Endothelial cell of umbilical vein (primary cell): ENCODE data around the gene KISS1. TPM values are rescaled to one million over a fixed set of nuclear protein-coding genes. Genes with fewer than 3 reads are reported as not detected.

ENCODE experiments used
- BruUV-seq: library from RNA; stranded (reverse); fragments of 400-500 nt; replicated peaks from 2 replicates; lab custom pipeline; 2021; lab: Mats Ljungman, UMichigan
- CTCF ChIA-PET: fragments of 300-600, 350-600 bp; sonication (Branson Sonifier 250); formaldehyde crosslinking; loops from one replicate; lab custom pipeline; 2021; ENCODE audit warnings: antibody characterized with exemption, inconsistent platforms; lab: Charles Lee
- POLR2A ChIA-PET: fragments of 300-600, 350-600 bp; sonication (Branson Sonifier 250); formaldehyde crosslinking; loops from one replicate; lab custom pipeline; 2021; ENCODE audit warnings: antibody characterized with exemption, inconsistent platforms; lab: Charles Lee
- DNase-seq: peaks from one replicate; pipeline ENCODE4 v3.0.0-alpha.2; 2011; ENCODE audit warnings: low read depth, low spot score
- FAIRE-seq: peaks from 2 replicates; lab custom pipeline; 2011; peaks lifted over from hg19 to GRCh38; lab: Jason Lieb, UNC
- H2AFZ ChIP-seq: 2 replicates; pipeline ENCODE4 v1.6.0; 2012; ENCODE audit warnings: low read depth, low read length, control low read depth, inconsistent platforms
- H3K27ac ChIP-seq: 2 replicates; pipeline ENCODE4 v1.5.1; 2011; ENCODE audit warnings: low read depth, mild to moderate bottlenecking, control low read depth, low read length, moderate library complexity; ENCODE audit not compliant: insufficient read depth
- H3K27me3 ChIP-seq, 2 experiments: 2 replicates each; pipeline versions ENCODE4 v1.6.0 to v1.6.1; 2011; ENCODE audit warnings: low read length in 2 of 2, mixed read lengths in 1 of 2; ENCODE audit not compliant: control insufficient read depth in 2 of 2, insufficient read depth in 2 of 2
- H3K36me3 ChIP-seq, 2 experiments: 2 replicates in 1 of 2; 3 replicates in 1 of 2; pipeline ENCODE4 v1.5.1; 2011; ENCODE audit warnings: low read length in 2 of 2, mild to moderate bottlenecking in 1 of 2, moderate library complexity in 1 of 2; ENCODE audit not compliant: control insufficient read depth in 2 of 2, insufficient read depth in 2 of 2; ENCODE audit errors: extremely low read depth in 1 of 2
- H3K4me1 ChIP-seq: 3 replicates; pipeline ENCODE4 v1.5.1; 2011; ENCODE audit warnings: mild to moderate bottlenecking, low read length; ENCODE audit not compliant: control insufficient read depth, insufficient read depth; ENCODE audit errors: extremely low read depth
- H3K4me2 ChIP-seq: 2 replicates; pipeline ENCODE4 v1.6.1; 2011; ENCODE audit warnings: low read length, control low read depth, mixed read lengths; ENCODE audit not compliant: insufficient read depth
- H3K4me3 ChIP-seq, 3 experiments: fragments of 200-600 bp in 1 of 3; sonication (generic), shearing (Covaris generic) in 1 of 3; replicated peaks in 1 of 3; 2 replicates each; pipeline ENCODE4 v1.5.1; 2011 to 2016; ENCODE audit warnings: control low read depth in 3 of 3, low read length in 3 of 3, mild to moderate bottlenecking in 2 of 3, inconsistent platforms in 1 of 3, low read depth in 1 of 3, moderate library complexity in 1 of 3; ENCODE audit not compliant: insufficient read depth in 1 of 3
- H3K79me2 ChIP-seq: 2 replicates; pipeline ENCODE4 v1.6.0; 2012; ENCODE audit warnings: low read length, inconsistent platforms; ENCODE audit not compliant: control insufficient read depth, insufficient read depth
- H3K9ac ChIP-seq: replicated peaks from 2 replicates; pipeline ENCODE3; 2011; ENCODE audit warnings: low read length, control low read depth; ENCODE audit not compliant: insufficient read depth; ENCODE audit errors: extremely low read depth
- H3K9me1 ChIP-seq: replicated peaks from 3 replicates; pipeline ENCODE4 v1.6.0; 2011; ENCODE audit warnings: mild to moderate bottlenecking, low read length; ENCODE audit not compliant: control insufficient read depth, insufficient read depth; ENCODE audit errors: extremely low read depth
- H3K9me3 ChIP-seq: replicated peaks from 2 replicates; pipeline ENCODE4 v1.5.1; 2012; ENCODE audit warnings: low read length, inconsistent platforms; ENCODE audit not compliant: control insufficient read depth, insufficient read depth
- H4K20me1 ChIP-seq: replicated peaks from 2 replicates; pipeline ENCODE3; 2011; ENCODE audit warnings: mild to moderate bottlenecking, low read length; ENCODE audit not compliant: control insufficient read depth, insufficient read depth; ENCODE audit errors: extremely low read depth
- EZH2 ChIP-seq: IDR thresholded peaks from 2 replicates; pipeline ENCODE4 v1.6.1; 2012; ENCODE audit warnings: borderline replicate concordance, low read depth, mild to moderate bottlenecking, moderate library complexity, low read length, inconsistent platforms; ENCODE audit not compliant: severe bottlenecking
- FOS ChIP-seq: IDR thresholded peaks from 2 replicates; pipeline ENCODE4 v1.6.1; 2011; ENCODE audit warnings: mild to moderate bottlenecking, low read length, moderate library complexity, borderline replicate concordance; ENCODE audit not compliant: insufficient read depth
- GATA2 ChIP-seq: IDR thresholded peaks from 2 replicates; pipeline ENCODE4 v1.7.0; 2011; ENCODE audit warnings: low read depth, mild to moderate bottlenecking, moderate library complexity, mixed read lengths, low read length; ENCODE audit not compliant: insufficient read length, insufficient read depth
- JUN ChIP-seq: IDR thresholded peaks from 2 replicates; pipeline ENCODE4 v1.6.1; 2011; ENCODE audit warnings: borderline replicate concordance, low read depth; ENCODE audit not compliant: insufficient read length, insufficient read depth
- MYC ChIP-seq: IDR thresholded peaks from one replicate; pipeline ENCODE4 v1.6.1; 2011; ENCODE audit warnings: mild to moderate bottlenecking, low read depth, low read length
- POLR2A ChIP-seq: IDR thresholded peaks from 2 replicates; pipeline ENCODE4 v1.6.1; 2012; ENCODE audit warnings: low read depth, mild to moderate bottlenecking, control low read depth, low read length
- POLR2AphosphoS5 ChIP-seq: IDR thresholded peaks from 2 replicates; pipeline ENCODE4 v1.6.1; 2012; ENCODE audit warnings: low read depth, mild to moderate bottlenecking, control low read depth, low read length, moderate library complexity; ENCODE audit not compliant: insufficient read depth
- dilution Hi-C: fragments of 300-500 bp; cut with MboI; formaldehyde crosslinking; loops from one replicate; pipeline ENCODE4 v1.15.0; 2019; ENCODE audit warnings: low sequenced_read_pairs; ENCODE audit not compliant: extremely low pct_ligation_motif_present
- intact Hi-C: fragments of 100-400 bp; cut with micrococcal nuclease; formaldehyde crosslinking; loops from one replicate; pipeline ENCODE4 v1.10.0; 2022
- polyA plus RNA-seq, 4 experiments: library from polyadenylated mRNA; depleted of rRNA in 3 of 4; stranded (reverse) in 3 of 4; unstranded in 1 of 4; fragments of >200 nt; gene quantifications; 2 replicates each; pipeline versions ENCODE4 v1.2.1 to v1.2.3, GENCODE V29; 2011 to 2012; ENCODE audit warnings: missing spikeins in 1 of 4
- total RNA-seq: library from RNA; stranded (reverse); gene quantifications from 2 replicates; pipeline ENCODE4 v1.2.3, GENCODE V29; 2021

Gene KISS1
- total and polyA plus RNA-seq, 2 donors (not counting 3 experiments of a cell fraction or from before 2014, with no cell fraction given), result 0.22 to 1.00 TPM

DNA sequence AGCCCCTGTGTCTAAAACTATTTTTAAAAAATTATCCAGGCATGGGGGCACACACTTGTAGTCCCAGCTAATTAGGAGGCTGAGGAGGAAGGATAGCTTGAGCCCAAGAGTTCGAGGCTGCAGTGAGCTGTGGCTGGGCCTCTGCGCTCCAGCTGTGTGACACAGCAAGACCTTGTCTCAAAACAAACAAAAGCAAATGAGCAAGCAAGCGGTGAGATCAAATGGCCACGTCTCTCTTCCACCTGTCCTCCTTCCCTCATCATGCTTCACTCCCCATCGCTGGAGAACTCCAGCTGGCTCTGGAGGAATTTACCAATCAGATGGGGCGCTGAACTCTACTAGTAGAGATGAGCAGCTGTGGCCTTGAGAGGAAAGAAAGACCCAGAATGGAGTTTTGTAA, 16.2 kb downstream of the KISS1 start:
- dilution Hi-C loops, result no loop called here
- Histone ChIP-seq H3K27me3 (no peaks in the 10 kb centered on the region), H3K9me1 (no peaks in the 10 kb centered on the region), H3K4me2 (no peak overlapping the region), H3K27ac (no peak overlapping the region), H2AFZ (no peak overlapping the region), H3K79me2 (no peaks in the 10 kb centered on the region), H4K20me1 (no peaks in the 10 kb centered on the region), H3K9me3 (no peaks in the 10 kb centered on the region), H3K4me3 (no peak overlapping the region), H3K4me1 (peaks cover 7% of the 10 kb centered on the region), H3K9ac (no peak overlapping the region), H3K36me3 (no peaks in the 10 kb centered on the region)
- ChIA-PET CTCF (interaction anchor here (1.1 to 26.7 kb wide), 7 partner anchors 8 to 219 kb away, joined by 3 to 770 read pairs (median 3); partner anchors contain the start of gene ETNK2), POLR2A (no interaction called here)
- FAIRE-seq, result no peak
- DNase-seq, result no peak
- intact Hi-C loops, result no loop called here
- no TSS peak for BruUV-seq
- TF ChIP-seq FOS (no peak), POLR2AphosphoS5 (no peak), EZH2 (no peak)

DNA sequence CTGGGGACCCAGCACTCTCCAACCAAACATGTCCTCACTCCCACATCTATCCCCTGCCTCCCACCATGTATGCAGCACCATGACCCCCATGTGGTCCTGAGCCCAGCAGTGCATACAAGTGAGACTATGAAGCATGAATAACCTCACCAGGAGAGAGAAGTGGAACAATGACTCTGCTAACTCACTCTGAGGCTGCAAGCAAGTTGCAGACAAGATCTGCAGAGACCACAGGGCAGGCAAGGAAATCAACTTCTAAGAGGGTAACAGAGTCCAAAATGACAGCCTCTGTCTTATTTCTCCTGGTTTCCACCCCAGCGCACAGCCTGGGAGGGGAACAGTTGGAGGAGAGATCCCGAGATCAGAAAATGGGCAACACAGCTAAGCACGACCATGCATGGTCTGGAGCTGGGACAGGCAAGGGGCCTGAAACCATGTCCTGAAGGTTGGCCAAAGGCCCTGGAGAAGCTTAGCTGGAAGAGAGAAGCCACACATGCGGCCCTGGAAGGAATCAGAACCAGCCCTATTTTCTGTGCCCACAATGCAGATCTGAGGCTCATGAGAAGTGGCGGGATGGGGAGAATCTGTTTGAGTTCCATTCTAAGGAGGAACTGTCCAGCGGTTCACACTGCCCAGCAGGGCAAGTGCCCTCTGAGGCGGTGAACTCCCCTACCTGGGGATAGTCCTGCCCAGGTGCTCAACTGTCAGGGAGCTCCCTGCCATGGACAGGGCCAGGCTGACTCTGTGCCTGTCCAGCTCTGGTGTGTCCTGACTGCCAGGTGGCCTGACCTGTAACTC, 17.6 kb downstream of the KISS1 start:
- Histone ChIP-seq H3K4me1 (peaks cover 7% of the 10 kb centered on the region), H3K9ac (no peak overlapping the region), H3K4me3 (no peak overlapping the region), H4K20me1 (no peaks in the 10 kb centered on the region), H3K4me2 (no peak overlapping the region), H2AFZ (no peak overlapping the region), H3K9me3 (no peaks in the 10 kb centered on the region), H3K36me3 (no peaks in the 10 kb centered on the region), H3K9me1 (no peaks in the 10 kb centered on the region), H3K27ac (no peak overlapping the region), H3K79me2 (no peaks in the 10 kb centered on the region), H3K27me3 (no peaks in the 10 kb centered on the region)
- intact Hi-C loops (no loop called here), dilution Hi-C loops (no loop called here)
- ChIA-PET CTCF (interaction anchor here (1.1 to 26.7 kb wide), 3 partner anchors 9 to 24 kb away, joined by 3 to 770 read pairs (median 3); no protein-coding TSS in a partner anchor), POLR2A (no interaction called here)
- no TSS peak for BruUV-seq
- FAIRE-seq (no peak), DNase-seq (no peak)
- no peak for TF ChIP-seq MYC
- TF ChIP-seq GATA2, result no peak
- TF ChIP-seq JUN, result no peak
- no peak for TF ChIP-seq POLR2A
- no peak for TF ChIP-seq FOS
- TF ChIP-seq EZH2, result no peak
